GM19239 (cell line): Measurements from ENCODE around the gene ZBED3.
"Not testable (repeated sequence)": the region's sequence is repeated elsewhere in the genome, so short reads cannot be mapped to it uniquely, and the experiment has no call there.

ENCODE experiments used
- DNase-seq: peaks from one replicate; pipeline ENCODE4 v3.0.0; 2011; ENCODE audit warnings: low spot score; ENCODE audit not compliant: insufficient read length
- FAIRE-seq: peaks from 2 replicates; lab custom pipeline; 2011; peaks lifted over from hg19 to GRCh38; lab: Jason Lieb, UNC

ZBED3 gene, protein sequence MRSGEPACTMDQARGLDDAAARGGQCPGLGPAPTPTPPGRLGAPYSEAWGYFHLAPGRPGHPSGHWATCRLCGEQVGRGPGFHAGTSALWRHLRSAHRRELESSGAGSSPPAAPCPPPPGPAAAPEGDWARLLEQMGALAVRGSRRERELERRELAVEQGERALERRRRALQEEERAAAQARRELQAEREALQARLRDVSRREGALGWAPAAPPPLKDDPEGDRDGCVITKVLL

DNA sequence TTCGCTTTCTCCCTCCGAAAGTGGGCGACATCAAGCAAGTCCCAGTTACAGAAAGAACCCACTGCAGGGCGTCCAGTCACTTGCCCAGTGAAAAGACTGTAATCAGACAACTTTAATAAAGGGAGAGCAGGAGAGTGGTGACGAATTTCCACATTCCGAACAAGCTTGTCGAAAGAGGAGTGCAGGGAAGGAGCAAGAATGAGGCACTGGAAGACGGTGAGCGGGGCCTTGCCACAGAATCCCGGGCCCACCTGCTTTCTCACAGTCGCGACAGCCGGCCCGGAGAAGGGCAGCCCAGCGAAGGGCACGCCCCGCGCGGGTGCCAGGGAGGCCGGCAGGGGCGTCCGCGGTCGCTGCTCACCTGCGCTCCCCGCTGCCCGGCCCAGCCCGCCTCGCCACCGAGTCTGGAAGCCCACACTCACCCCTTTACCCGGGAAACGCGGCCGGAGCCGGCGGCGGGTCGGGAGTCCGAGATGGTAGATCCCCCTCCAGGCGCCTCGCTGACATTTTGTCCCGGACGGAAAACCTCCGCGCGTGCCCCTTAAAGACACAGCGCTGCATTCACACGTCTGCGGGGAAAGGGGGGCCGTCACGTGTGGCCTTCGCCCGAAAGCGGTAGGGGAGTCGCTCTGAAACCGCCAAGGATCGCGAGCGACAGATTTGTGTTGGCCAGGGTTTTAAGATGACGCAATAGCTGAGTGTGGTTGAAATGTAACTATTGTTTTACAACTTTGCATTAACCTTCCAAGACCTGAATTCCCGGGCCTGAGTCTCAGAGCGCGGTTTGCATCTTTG, at the start of gene ZBED3:
ZBED3 (minus strand) TSS at position 597 of the 795 bp plus-strand sequence. CDS start 9,407 bp downstream, outside the sequence.
- DNase-seq (peak; percentile 35), FAIRE-seq (no peak)

DNA sequence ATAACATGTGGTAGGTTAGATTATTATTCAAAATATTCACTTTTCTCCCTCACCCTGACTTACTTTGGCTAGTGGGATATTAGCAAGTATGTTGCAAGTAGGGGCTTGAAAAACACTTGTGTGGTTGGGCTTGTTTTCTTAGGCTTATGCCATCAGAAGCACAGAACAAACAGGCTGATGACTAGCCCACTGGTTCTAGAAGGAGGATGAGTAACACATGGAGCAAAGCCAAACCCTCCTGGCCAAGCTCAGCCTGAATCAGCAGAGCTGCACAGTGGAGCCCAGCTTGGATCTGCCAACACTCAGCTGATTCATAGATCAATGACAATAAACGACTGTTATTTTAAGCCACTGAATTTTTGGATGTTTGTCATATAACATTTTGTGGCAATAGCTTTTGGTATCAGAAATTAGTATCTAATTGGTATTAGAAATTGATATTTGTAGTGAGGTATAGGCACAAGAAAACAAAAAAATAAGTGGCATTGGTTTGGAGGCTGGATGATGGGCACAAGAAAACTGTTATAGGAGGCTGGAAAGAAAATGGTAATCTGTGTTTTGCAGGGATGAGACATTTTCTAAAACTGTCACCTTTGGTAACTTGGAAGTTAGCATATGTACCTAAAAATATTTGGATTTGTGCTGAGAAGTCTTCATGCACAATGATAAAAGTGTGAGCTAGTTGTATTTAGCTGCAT, 46.1 kb upstream of the ZBED3 start:
- DNase-seq = no peak
- FAIRE-seq = no peak

DNA sequence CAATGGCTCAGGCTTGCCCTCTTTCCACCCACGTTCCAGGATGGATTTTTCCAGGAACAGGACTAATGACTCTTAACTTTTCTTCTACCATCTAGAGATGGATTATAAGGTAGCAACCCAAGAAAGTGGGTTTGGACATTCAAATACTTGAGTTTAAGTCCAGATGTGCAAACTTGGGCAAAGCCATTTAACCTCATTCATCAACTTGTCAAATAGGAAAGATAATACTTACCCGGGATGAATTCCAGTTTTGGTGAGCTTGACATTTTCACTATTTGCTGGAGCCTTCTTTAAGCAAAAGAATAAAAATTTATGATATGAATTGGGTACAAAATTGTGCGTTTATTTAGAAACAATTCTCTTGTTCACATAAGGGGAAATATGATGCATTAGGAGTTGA, 44.3 kb upstream of the ZBED3 start:
- FAIRE-seq = no peak

DNA sequence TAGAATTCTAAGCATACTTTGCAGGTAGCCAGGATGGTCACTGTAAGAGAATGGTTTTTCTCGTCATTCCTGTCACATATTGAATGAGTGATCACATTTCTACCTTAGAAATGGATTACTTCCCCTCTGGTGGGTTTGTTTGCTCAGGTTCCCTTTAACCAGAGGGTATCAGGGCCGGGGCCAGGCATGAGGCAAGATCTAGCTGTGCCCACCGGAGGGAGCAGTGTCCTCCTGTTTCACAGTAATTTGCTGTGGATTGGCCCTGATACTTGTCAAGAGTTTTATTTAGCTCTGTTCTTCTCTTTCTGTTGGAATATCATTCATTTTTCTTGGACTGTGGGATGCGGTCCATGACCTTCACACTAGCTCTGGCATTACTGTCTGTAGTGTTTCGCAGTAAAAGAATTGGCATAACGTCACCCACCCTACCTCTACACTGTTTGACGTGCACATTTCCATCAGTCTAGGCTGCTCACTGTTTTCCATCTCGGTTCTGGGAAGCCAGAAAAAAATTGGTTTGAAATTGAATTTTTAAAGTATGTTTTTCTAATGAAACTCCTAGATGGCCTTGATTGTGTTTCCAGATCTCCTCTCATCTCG, 42.4 kb upstream of the ZBED3 start:
- DNase-seq = no peak
- no peak for FAIRE-seq

More for the DNA sequence above, 44.3 kb upstream of the ZBED3 start:
- no peak for DNase-seq

DNA sequence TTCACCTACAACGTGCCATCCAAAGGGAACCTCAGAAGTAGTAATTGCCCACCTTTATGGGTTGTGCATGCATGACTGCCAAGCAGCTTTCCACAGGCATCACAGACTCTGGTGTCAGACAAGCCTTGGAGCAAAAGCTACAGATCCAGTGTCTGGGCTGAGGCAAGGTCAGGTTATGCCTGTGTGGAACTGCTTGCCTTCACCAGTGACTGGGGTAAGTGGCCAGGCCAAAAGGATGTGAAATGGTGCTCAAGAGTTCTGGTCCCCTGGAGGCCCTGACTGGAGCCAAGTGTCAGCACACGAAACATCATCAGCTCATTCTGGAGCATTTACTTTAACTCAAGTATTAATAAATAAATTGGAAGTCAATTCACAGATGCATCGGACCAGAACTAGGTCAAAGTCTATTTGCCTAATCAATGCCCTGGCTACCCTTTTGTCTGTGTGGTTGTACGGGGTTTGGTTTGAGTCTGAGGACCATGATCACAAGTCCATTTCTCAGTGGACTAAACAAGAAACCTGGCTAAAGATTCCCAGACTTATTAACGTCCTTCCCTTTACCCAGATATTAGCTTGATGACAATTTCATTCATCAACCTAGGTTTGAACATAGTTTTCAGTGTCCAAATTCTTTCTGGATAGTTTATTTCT, 41.5 kb upstream of the ZBED3 start:
- FAIRE-seq (no peak), DNase-seq (no peak)

DNA sequence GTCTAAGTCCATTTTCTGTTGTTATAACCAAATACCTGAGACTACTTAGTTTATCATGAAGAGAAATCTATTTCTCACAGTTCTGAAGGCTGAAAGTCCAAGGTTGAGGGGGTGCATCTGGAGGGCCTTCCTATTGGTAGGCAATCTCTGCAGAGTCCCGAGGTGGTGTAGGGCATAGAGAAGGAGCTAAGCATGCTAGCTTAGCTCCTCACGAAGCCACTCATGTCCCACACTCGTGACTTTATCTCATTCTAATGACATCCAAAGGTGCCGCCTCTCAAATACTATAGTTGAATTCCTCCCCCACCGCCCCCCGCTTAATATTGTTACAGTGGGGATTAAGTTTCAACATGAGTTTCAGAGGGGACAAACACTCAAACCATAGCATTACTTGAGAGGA, 36.0 kb upstream of the ZBED3 start:
- DNase-seq = no peak

DNA sequence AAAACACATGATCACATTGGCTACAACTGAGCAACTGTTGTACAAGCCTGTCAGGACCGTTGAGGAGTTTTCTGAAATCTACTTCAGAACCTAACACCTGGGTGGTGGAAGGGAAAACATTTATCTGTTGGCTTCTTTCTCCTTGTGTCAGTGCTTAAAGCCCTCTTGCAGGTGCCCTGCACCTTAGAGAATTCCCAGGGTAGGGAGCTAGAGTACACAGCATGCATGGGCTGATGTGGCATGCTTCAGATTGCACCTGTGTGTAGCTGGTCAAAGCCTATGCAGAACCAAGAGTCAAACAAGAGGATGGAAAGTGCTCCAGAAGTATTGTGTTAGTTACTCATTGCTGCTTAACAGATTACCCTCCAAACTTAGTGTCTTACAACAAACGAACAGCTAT, 33.6 kb upstream of the ZBED3 start:
- DNase-seq (no peak), FAIRE-seq (no peak)

More for the DNA sequence above, 36.0 kb upstream of the ZBED3 start:
- no peak for FAIRE-seq

DNA sequence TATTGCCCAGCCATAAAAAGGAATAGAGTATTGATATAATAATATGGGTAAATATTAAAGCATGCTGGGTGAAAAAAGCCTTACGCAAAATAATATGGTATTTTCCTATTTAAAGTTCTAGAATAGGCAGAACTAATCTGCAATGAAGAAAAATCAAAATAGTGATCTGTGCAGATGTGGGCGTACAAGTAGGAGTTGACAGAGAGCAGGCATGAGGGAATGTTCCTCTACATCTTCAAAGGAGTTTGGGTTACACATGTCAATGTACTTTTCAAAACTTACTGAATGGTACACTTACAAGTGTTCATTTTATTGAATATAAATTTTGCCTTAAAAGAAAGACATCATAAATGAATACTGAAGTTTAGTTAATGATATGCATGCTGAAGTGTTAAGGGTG, 33.0 kb upstream of the ZBED3 start:
- DNase-seq = no peak
- no peak for FAIRE-seq

DNA sequence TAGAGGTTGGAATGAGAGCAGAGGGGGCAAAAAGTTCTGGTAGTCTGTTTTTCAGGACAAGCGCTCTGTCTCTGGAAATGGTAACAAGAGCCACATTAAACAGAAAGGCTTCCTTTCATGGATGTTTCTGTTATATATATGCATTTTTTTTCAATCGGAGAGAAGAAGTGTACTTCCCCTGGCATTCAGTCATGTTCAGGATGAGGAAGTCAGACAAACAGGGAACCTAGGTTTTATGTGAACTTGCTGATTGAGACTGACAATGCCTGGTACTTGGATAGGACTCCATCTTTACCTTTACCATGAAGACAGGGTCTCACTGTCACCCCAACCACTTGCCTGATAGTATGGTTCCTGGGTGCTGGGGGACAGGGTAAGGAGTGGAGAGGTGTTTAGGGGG, 30.1 kb upstream of the ZBED3 start:
- FAIRE-seq (no peak), DNase-seq (no peak)

DNA sequence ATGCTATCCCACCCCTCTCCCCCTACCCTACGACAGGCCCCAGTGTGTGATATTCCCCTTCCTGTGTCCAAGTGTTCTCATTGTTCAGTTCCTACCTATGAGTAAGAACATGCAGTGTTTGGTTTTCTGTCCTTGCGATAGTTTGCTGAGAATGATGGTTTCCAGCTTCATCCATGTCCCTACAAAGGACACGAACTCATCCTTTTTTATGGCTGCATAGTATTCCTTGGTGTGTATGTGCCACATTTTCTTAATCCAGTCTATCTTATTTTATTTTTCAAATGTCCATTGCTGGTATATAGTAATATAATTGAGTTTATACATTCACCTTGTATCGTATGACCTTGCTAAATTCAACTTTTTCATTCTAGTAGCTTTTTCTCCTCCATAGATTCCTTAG, 19.9 kb upstream of the ZBED3 start:
- FAIRE-seq, DNase-seq: not testable (repeated sequence)

DNA sequence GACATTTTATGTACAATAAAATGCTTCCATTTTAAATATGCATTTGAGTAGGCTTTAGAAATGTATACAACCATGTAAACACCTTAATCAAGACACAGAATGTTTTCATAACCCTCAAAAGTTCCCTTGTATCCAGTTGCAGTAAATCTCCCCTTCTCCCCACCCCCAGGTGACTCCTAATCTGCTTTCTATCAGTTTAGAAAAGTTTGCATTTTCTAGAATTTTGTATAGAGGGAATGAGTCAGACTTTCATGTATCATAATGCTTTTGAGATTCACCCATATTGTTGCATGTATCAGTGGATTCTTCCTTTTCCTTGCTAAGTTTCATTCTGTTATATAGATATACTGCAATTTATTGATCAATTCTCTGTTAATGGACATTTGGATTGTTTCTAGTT, 17.7 kb upstream of the ZBED3 start:
- no peak for FAIRE-seq
- DNase-seq = no peak

DNA sequence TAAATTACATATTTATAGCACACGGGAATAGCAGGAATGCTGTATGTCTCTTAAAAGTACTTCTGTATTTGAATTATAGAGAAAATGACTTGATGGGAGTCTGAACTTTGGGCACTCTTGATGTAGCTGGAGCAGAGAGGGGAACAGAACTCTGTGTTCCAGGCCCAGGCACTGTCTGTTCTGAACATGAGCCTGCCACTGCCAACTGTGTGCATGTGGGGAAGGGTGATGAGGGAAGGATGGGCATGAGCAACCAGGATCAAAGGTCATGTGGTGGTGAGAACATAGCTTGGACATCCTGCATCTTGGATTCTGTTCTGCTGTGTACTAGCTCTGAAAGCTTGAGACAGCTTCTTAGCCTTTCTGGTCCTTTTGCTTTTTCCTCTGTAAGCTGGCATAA, 16.4 kb upstream of the ZBED3 start:
- no peak for DNase-seq
- FAIRE-seq = no peak

DNA sequence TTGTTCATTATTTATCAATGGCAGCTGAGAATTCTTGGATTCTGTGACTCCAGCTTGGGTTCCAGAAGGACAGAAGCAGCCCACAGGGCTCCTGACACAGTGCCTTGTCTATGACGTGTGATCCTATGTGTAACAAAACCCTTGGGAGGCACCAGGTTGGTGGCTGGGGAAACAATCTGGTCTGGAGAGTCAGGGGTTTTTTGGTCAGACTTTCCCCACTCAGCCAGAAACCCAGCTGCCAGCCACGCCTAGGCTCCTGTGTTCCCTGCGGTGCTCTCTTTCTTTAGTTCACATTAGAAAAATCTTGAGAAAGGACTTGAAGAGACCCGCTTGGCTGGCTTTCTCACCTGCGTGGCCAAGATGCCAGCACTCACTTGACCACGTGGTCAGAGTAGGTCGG, 15.5 kb upstream of the ZBED3 start:
- no peak for DNase-seq
- FAIRE-seq = no peak

DNA sequence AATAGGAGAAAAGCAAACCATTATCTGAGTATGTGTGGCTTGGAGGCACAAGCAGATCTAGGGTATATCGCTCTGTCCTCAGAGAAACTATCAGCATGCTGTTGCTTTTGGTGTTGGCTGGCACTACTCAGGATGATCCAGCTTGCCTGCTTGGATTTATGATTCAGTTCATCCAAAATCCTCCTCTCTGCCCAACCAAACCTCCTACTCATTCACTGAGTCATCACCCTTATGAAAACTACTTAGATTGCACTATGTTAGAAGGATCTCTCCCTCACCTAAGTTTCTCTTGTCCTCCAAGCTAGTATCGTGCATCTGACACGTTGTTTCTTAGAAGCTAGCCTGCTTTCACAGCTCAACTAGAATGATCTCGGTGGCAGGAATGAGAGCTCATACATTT, 14.2 kb upstream of the ZBED3 start:
- DNase-seq (no peak), FAIRE-seq (no peak)

DNA sequence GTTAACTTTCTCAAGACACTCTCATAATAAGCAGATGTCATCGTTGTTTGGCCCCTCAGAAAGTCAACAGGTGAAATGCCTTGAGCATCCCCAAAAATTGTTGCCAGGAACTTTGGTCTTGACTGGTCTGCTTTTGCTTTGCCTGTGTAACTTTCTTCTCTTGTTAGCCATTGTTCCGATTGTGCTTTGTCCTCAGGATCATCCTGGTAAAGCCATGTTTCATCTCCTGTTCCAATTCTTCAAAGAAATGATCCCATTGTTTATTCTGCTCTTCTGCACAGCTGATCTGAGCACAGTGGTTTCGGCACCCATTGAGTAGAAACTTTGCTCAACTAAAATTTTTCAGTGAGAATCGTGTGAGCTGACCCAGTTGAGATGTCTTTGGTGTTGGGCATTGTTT, 8.1 kb upstream of the ZBED3 start:
- no peak for DNase-seq
- no peak for FAIRE-seq

DNA sequence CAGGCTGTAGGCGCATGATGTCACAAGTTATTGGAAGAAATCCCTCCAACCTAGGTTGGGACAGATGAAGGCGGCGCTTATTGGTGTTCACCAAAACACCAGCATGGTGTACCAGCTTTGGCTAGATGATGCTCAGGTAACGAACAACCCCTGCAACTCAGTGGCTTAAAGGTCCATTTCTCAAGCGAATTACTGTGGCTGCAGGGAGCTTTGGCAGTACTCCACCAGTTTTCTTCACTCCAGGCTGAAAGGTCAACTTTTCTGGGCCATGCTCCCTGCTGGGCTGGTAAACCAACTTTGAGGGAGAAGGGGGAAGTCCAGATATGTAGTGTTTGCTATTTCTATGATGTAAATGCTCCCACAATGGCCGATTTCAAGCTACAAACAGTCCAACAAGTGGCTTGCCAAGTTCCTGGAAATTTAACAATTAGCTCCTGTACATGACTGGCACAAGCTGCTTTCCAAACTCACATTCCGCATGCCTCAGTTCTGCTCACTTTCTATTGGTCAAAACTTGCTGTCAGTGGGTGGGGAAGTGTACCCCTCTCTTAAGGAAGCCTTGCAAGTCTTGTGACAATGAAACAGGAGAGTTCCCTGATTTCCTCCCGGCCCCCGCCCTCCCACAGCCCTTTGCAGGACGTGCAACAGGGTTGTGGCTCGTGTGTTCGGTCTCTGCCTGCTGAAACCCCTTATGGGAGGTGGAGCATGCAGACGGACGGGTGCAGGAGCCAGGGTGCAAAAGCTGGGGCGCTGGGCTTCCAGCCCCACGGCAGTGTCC, 588 bp upstream of the ZBED3 start:
- peak; percentile 87 for FAIRE-seq
- no peak for DNase-seq

DNA sequence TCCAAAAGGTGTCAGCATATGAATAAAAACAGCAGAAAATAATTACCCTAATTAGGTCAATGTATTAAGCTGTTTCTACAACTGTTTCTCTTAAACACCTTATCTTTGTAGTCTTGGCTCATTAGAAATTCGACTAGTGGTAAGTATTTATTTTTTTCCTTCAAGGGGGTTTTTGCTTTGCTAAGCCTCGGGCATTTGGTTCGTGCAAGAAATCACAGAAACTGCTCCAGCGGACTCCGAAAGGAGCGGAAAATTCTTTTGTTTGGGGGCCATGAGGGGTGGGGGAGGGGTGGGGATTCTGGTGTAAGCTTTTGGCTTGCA, 757 bp downstream of the ZBED3 start:
- no peak for DNase-seq
- FAIRE-seq = peak; percentile 85

DNA sequence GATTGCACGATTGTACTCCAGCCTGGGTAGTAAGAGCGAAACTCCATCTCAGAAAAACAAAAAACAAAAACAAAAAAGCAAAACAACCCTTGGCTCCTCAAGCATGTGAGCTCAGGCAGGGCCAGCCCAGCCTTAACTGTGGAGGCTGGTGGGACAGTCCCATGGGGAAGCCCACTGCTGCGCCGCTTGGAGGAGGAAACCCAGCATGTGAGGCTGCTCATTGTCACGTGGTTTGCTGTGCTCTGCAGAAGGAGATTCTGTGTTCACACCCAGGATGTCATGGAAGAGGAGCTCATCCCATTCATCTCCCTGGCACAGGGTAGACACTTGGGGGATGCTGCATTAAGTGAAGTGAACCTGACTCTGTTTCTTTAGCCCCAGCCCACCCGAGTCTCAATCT, 4.0 kb downstream of the ZBED3 start:
- DNase-seq = no peak
- peak; percentile 18 for FAIRE-seq

DNA sequence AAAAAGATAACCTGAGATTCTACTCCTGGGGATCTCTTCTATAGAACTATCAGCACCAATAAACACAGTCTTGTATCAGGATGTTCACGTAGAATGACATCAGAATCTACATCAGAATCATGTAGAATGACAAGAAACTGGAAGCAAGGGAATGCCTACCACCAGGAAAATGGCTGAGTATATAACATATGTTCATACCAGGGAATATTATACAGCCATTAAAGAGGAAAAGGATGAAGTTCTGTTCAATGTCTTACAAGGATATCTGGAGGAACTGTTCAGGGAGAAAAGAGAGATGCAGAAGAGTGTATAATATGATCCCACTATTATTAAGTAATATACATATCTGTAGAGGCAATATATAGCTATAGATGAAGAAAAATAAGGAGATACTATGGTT, 4.8 kb downstream of the ZBED3 start:
- DNase-seq (no peak), FAIRE-seq (no peak)

DNA sequence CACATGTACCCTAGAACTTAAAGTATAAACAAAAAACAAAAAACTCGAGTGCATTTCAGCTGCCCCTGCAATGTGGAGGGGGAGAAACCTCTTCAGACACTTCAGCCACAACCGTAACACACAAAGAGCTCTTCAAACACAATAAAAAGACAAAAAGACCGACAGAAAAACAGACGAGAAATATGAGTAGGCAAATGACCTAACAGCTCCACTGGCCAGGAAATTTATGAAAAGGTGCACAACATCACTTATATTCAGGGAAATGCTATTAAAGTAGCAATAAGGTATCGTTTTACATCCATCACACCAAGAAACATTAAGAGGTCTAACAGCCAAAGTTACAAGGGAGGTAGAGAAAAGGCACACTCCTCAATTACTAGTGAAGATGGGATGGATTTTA, 6.2 kb downstream of the ZBED3 start:
- DNase-seq (no peak), FAIRE-seq (no peak)
